GM19351 (cell line): ENCODE data around the gene SH3RF3.
"Not testable (repeated sequence)": the region's sequence is repeated elsewhere in the genome, so short reads cannot be mapped to it uniquely, and the experiment has no call there.

Experiments used
- ATAC-seq: cut with Tn5 transposase; IDR thresholded peaks from one replicate; pipeline ENCODE4 v1.9.1; 2021; ENCODE audit warnings: mild to moderate bottlenecking, moderate library complexity; ENCODE audit not compliant: unreplicated experiment

Gene SH3RF3

GRCh38 chr2:109117780-109118179 lies 11.2 kb upstream of the SH3RF3 start:
- no peak for ATAC-seq

- no peak for ATAC-seq
Observed at GRCh38 chr2:109118321-109118720, 10.7 kb upstream of the SH3RF3 start.

- no peak for ATAC-seq
Observed at GRCh38 chr2:109120166-109120565, 8.8 kb upstream of the SH3RF3 start.

- not testable (repeated sequence) for ATAC-seq
Observed at GRCh38 chr2:109120686-109121085, 8.3 kb upstream of the SH3RF3 start.

GRCh38 chr2:109123586-109124201 lies 5.3 kb upstream of the SH3RF3 start:
- no peak for ATAC-seq

- no peak for ATAC-seq
Observed at GRCh38 chr2:109124982-109125592, 3.9 kb upstream of the SH3RF3 start.

- ATAC-seq: no peak
Observed at GRCh38 chr2:109125593-109126500, 3.2 kb upstream of the SH3RF3 start.

- ATAC-seq: no peak
Observed at GRCh38 chr2:109126501-109126860, 2.5 kb upstream of the SH3RF3 start.

GRCh38 chr2:109127556-109127955 lies 1.4 kb upstream of the SH3RF3 start:
- no peak for ATAC-seq

GRCh38 chr2:109128048-109128615 lies 873 bp upstream of the SH3RF3 start:
- peak; percentile 47 for ATAC-seq

GRCh38 chr2:109129356-109129920 lies 433 bp downstream of the SH3RF3 start:
- ATAC-seq: peak; percentile 18

GRCh38 chr2:109129921-109130722 lies 1.1 kb downstream of the SH3RF3 start:
- ATAC-seq: no peak

- no peak for ATAC-seq
Observed at GRCh38 chr2:109130723-109130995, 1.7 kb downstream of the SH3RF3 start.

GRCh38 chr2:109131777-109132176 lies 2.8 kb downstream of the SH3RF3 start:
- ATAC-seq: no peak

- ATAC-seq: no peak
Observed at GRCh38 chr2:109132626-109133025, 3.6 kb downstream of the SH3RF3 start.

GRCh38 chr2:109133746-109134145 lies 4.7 kb downstream of the SH3RF3 start:
- no peak for ATAC-seq

- peak; percentile 60 for ATAC-seq
Observed at GRCh38 chr2:109134741-109135358, 5.8 kb downstream of the SH3RF3 start.

- no peak for ATAC-seq
Observed at GRCh38 chr2:109135359-109136197, 6.6 kb downstream of the SH3RF3 start.

GRCh38 chr2:109136542-109136941 lies 7.5 kb downstream of the SH3RF3 start:
- no peak for ATAC-seq
